HepG2 (cell line): ENCODE results near the gene DMGDH. TPM values are rescaled to one million over a fixed set of nuclear protein-coding genes. Genes with fewer than 3 reads are reported as not detected.
A peak's percentile ranks its signal among the peaks of the same experiment; 100 is the strongest.

Source experiments
- AFF4 ChIP-seq: sonication (generic); formaldehyde crosslinking; IDR thresholded peaks from 2 replicates; pipeline ENCODE4 v1.4.0; 2020; ENCODE audit warnings: missing genetic modification reagents
- ATF5 ChIP-seq: sonication (generic); formaldehyde crosslinking; IDR thresholded peaks from 2 replicates; pipeline ENCODE4 v1.4.0; 2020; ENCODE audit warnings: mild to moderate bottlenecking, low read depth, missing genetic modification reagents
- CENPX ChIP-seq: sonication (generic); formaldehyde crosslinking; IDR thresholded peaks from 2 replicates; pipeline ENCODE4 v1.9.0; 2021; ENCODE audit warnings: mild to moderate bottlenecking, missing genetic modification reagents, moderate library complexity
- ELF4 ChIP-seq: sonication (generic); formaldehyde crosslinking; IDR thresholded peaks from 2 replicates; pipeline ENCODE4 v1.5.0; 2020; ENCODE audit warnings: missing genetic modification reagents, mild to moderate bottlenecking, moderate library complexity, borderline replicate concordance
- LRRFIP1 ChIP-seq: sonication (generic); formaldehyde crosslinking; conservative IDR thresholded peaks from 2 replicates; pipeline ENCODE4 v1.4.0; 2020; ENCODE audit warnings: missing genetic modification reagents
- PAWR ChIP-seq: sonication (generic); formaldehyde crosslinking; IDR thresholded peaks from 2 replicates; pipeline ENCODE4 v1.4.0; 2020; ENCODE audit warnings: missing genetic modification reagents, mild to moderate bottlenecking, borderline replicate concordance
- SKI ChIP-seq: fragments of 450-650 bp; IDR thresholded peaks from one replicate; pipeline ENCODE4 v1.6.1; 2018; ENCODE audit warnings: mild to moderate bottlenecking; ENCODE audit not compliant: partially characterized antibody
- ZMYM2 ChIP-seq: sonication (generic); formaldehyde crosslinking; IDR thresholded peaks from 2 replicates; pipeline ENCODE4 v1.8.0; 2022; ENCODE audit warnings: mild to moderate bottlenecking, missing genetic modification reagents
- ZNF224 ChIP-seq: sonication (generic); formaldehyde crosslinking; IDR thresholded peaks from 2 replicates; pipeline ENCODE4 v1.5.0; 2020; ENCODE audit warnings: mild to moderate bottlenecking, missing genetic modification reagents
- ZSCAN25 ChIP-seq: sonication (generic); formaldehyde crosslinking; IDR thresholded peaks from 2 replicates; pipeline ENCODE4 v1.8.0; 2022; ENCODE audit warnings: mild to moderate bottlenecking, missing genetic modification reagents
- polyA plus RNA-seq, 8 experiments: library from polyadenylated mRNA; depleted of rRNA in 3 of 8; stranded (reverse) in 7 of 8; unstranded in 1 of 8; fragments of >200 nt; fragmentation: Illumina TruSeq in 4 of 8; extraction: Trizol in 4 of 8; gene quantifications; 2 replicates each; pipeline versions ENCODE4 v1.2.1 to v1.2.3, GENCODE V29; 2011 to 2016; ENCODE audit warnings: low read depth in 4 of 8, missing spikeins in 1 of 8, mixed read lengths in 1 of 8; ENCODE audit not compliant: insufficient read depth in 1 of 8
- total RNA-seq, 5 experiments: library from RNA; depleted of rRNA; stranded (reverse); fragments of >200 nt; fragmentation: Illumina TruSeq; extraction: Trizol; gene quantifications; 2 replicates each; pipeline ENCODE4 v1.2.3, GENCODE V29; 2016; ENCODE audit warnings: low read depth in 1 of 5
- TF ChIP-seq, protein P1 (sequence below): sonication (generic); formaldehyde crosslinking; IDR thresholded peaks from 2 replicates; pipeline ENCODE4 v1.8.0; 2022; ENCODE audit warnings: mild to moderate bottlenecking, missing genetic modification reagents; ENCODE audit not compliant: insufficient replicate concordance
- TF ChIP-seq, protein P2 (sequence below): sonication (generic); formaldehyde crosslinking; IDR thresholded peaks from 2 replicates; pipeline ENCODE4 v1.4.0; 2020; ENCODE audit warnings: missing genetic modification reagents
- TF ChIP-seq, protein P3 (sequence below): sonication (generic); formaldehyde crosslinking; IDR thresholded peaks from 2 replicates; pipeline ENCODE4 v1.4.0; 2020; ENCODE audit warnings: mild to moderate bottlenecking, missing genetic modification reagents
- TF ChIP-seq, protein P4 (sequence below): sonication (generic); formaldehyde crosslinking; IDR thresholded peaks from 2 replicates; pipeline ENCODE4 v1.8.0; 2022; ENCODE audit warnings: missing genetic modification reagents, mild to moderate bottlenecking, moderate library complexity, borderline replicate concordance

The DMGDH gene
- total and polyA plus RNA-seq, 2 of the 13 experiments (the other 11 are each of a cell fraction or from before 2014, with no cell fraction given): 3.6 to 7.9 TPM

GRCh38 chr5:79030663-79031484 is 38.6 kb downstream of the DMGDH start (continued):
- TF ChIP-seq LRRFIP1 (CRISPR knock-in tag) (no peak), ZSCAN25 (CRISPR knock-in tag) (no peak), SKI (peak; percentile 29), PAWR (CRISPR knock-in tag) (no peak), ELF4 (CRISPR knock-in tag) (no peak), ZNF224 (CRISPR knock-in tag) (no peak), AFF4 (CRISPR knock-in tag) (no peak), ATF5 (no peak), CENPX (CRISPR knock-in tag) (no peak), ZMYM2 (CRISPR knock-in tag) (no peak)
- TF ChIP-seq, protein P1, sequence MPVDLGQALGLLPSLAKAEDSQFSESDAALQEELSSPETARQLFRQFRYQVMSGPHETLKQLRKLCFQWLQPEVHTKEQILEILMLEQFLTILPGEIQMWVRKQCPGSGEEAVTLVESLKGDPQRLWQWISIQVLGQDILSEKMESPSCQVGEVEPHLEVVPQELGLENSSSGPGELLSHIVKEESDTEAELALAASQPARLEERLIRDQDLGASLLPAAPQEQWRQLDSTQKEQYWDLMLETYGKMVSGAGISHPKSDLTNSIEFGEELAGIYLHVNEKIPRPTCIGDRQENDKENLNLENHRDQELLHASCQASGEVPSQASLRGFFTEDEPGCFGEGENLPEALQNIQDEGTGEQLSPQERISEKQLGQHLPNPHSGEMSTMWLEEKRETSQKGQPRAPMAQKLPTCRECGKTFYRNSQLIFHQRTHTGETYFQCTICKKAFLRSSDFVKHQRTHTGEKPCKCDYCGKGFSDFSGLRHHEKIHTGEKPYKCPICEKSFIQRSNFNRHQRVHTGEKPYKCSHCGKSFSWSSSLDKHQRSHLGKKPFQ (CRISPR knock-in tag): no peak
- TF ChIP-seq, protein P2, sequence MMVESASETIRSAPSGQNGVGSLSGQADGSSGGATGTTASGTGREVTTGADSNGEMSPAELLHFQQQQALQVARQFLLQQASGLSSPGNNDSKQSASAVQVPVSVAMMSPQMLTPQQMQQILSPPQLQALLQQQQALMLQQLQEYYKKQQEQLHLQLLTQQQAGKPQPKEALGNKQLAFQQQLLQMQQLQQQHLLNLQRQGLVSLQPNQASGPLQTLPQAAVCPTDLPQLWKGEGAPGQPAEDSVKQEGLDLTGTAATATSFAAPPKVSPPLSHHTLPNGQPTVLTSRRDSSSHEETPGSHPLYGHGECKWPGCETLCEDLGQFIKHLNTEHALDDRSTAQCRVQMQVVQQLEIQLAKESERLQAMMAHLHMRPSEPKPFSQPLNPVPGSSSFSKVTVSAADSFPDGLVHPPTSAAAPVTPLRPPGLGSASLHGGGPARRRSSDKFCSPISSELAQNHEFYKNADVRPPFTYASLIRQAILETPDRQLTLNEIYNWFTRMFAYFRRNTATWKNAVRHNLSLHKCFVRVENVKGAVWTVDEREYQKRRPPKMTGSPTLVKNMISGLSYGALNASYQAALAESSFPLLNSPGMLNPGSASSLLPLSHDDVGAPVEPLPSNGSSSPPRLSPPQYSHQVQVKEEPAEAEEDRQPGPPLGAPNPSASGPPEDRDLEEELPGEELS: peak; percentile 83
- TF ChIP-seq, protein P3, sequence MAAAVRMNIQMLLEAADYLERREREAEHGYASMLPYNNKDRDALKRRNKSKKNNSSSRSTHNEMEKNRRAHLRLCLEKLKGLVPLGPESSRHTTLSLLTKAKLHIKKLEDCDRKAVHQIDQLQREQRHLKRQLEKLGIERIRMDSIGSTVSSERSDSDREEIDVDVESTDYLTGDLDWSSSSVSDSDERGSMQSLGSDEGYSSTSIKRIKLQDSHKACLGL (CRISPR knock-in tag): no peak
- TF ChIP-seq, protein P4, sequence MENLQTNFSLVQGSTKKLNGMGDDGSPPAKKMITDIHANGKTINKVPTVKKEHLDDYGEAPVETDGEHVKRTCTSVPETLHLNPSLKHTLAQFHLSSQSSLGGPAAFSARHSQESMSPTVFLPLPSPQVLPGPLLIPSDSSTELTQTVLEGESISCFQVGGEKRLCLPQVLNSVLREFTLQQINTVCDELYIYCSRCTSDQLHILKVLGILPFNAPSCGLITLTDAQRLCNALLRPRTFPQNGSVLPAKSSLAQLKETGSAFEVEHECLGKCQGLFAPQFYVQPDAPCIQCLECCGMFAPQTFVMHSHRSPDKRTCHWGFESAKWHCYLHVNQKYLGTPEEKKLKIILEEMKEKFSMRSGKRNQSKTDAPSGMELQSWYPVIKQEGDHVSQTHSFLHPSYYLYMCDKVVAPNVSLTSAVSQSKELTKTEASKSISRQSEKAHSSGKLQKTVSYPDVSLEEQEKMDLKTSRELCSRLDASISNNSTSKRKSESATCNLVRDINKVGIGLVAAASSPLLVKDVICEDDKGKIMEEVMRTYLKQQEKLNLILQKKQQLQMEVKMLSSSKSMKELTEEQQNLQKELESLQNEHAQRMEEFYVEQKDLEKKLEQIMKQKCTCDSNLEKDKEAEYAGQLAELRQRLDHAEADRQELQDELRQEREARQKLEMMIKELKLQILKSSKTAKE (CRISPR knock-in tag): no peak
